Heart left ventricle (tissue), 13 donors: ENCODE measurements around the gene IFT43.

Experiments used
- CTCF ChIP-seq, 12 donors: fragments of 200-600 bp; sonication (generic) in 4 of 12; IDR thresholded peaks; one replicate each; pipeline versions ENCODE4 v1.5.0 to v1.8.0; 2018 to 2022; ENCODE audit warnings: antibody characterized with exemption in 12 of 12, mild to moderate bottlenecking in 5 of 12
- POLR2A ChIP-seq, 2 donors: fragments of 450-650 bp; IDR thresholded peaks; one replicate each; pipeline ENCODE4 v1.6.1; 2017; ENCODE audit warnings: antibody characterized with exemption in 2 of 2, mild to moderate bottlenecking in 2 of 2, moderate library complexity in 2 of 2
- donor health status: ischemic (EF 13 %, LVEDD 7.1; RV severe dilation, severe dysfunction).
- donor health status: DM: no; HTN: yes; CAD: no.
- donor health status: DM: no; HTN: no; CAD: no.
- donor health status: ischemic (EF 25% LVEDD 6.9; RV normal size, moderate dysfunction).
- donor health status: ischemic (EF 25% LVEDD 5.7; RV mildly dilated, moderate dysfunction).
- donor health status: ischemic (EF 35%, LVEDD 5.7; RV mildly dilated, moderate dysfunction).
- donor health status: nonischemic (EF 11% LVEDD 7.7; RV severe dilation, severe dysfunction).
- donor health status: DM: yes; HTN: yes; CAD: no.
- donor health status: PGD.
- donor health status: ischemic (EF 29% LVEDD 5.4; RV normal size, mild dysfunction).
- donor health status: nonischemic (EF 23%, LVEDD 6.1; RV moderate dilation, normal function).

DNA sequence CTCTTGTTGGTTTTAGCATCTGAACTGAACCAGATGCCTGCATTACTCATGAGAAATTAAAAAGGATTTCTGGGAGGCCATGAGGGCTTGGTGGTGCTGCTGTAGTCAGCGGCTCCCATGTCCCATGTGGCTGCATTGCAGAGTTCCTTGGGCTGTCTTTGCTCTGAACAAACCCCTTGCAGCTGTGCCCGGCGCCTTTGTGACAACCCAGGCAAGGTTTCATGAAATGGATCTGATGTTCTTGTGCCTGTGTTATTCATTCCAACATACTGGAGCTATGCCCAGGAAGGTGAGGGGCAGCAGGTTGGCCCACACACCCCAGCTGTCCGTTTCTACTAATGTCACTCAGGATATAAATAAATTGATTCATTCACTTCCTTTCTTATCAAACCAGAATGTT is 44.5 kb upstream of the IFT43 start:
- TF ChIP-seq CTCF (IDR thresholded peaks at IDR 0.05) (no peak), POLR2A (IDR thresholded peaks at IDR 0.05) (no peak)
